OCI-LY1 (cell line): Measurements from ENCODE around the gene MACROD1.

Experiments
- H2AFZ ChIP-seq: fragments of 200-600 bp; sonication (generic), shearing (Covaris generic); 2 replicates; pipeline ENCODE4 v1.6.0; 2014; ENCODE audit warnings: antibody characterized with exemption, mild to moderate bottlenecking, low read length
- H3F3A ChIP-seq: fragments of 200-600 bp; sonication (generic), shearing (Covaris generic); 2 replicates; pipeline ENCODE4 v1.6.0; 2014; ENCODE audit warnings: mild to moderate bottlenecking, antibody characterized with exemption, low read length, moderate library complexity; ENCODE audit not compliant: insufficient read depth
- H3K27ac ChIP-seq: fragments of 200-600 bp; sonication (generic); 2 replicates; pipeline ENCODE4 v1.5.1; 2014; ENCODE audit warnings: low read length, mixed run types, mild to moderate bottlenecking, low read depth; ENCODE audit not compliant: poor library complexity, severe bottlenecking
- H3K27me3 ChIP-seq: fragments of 200-600 bp; sonication (generic); 2 replicates; pipeline ENCODE4 v1.6.0; 2014; ENCODE audit warnings: antibody characterized with exemption, mild to moderate bottlenecking, low read length, moderate library complexity; ENCODE audit not compliant: insufficient read depth
- H3K36me3 ChIP-seq: fragments of 200-600 bp; sonication (generic); 2 replicates; pipeline ENCODE4 v1.6.1; 2014; ENCODE audit warnings: mild to moderate bottlenecking, antibody characterized with exemption, low read length, moderate library complexity, mixed read lengths; ENCODE audit not compliant: insufficient read depth
- H3K4me1 ChIP-seq: fragments of 200-600 bp; sonication (generic); 2 replicates; pipeline ENCODE4 v1.5.1; 2014; ENCODE audit warnings: mild to moderate bottlenecking, low read length, moderate library complexity; ENCODE audit not compliant: insufficient read depth, severe bottlenecking
- H3K4me2 ChIP-seq: fragments of 200-600 bp; sonication (generic), shearing (Covaris generic); 2 replicates; pipeline ENCODE4 v1.6.1; 2014; ENCODE audit warnings: low read length
- H3K4me3 ChIP-seq: fragments of 200-600 bp; sonication (generic); 2 replicates; pipeline ENCODE4 v1.5.1; 2014; ENCODE audit warnings: low read length, low read depth, mild to moderate bottlenecking, mixed read lengths; ENCODE audit not compliant: poor library complexity, severe bottlenecking
- H3K79me2 ChIP-seq: fragments of 200-600 bp; shearing (Covaris generic); 2 replicates; pipeline ENCODE4 v1.6.1; 2016; ENCODE audit warnings: mixed run types, low read length, mixed read lengths; ENCODE audit not compliant: insufficient read depth
- H3K9ac ChIP-seq: fragments of 200-600 bp; sonication (generic), shearing (Covaris generic); 2 replicates; pipeline ENCODE4 v1.6.1; 2014; ENCODE audit warnings: mild to moderate bottlenecking, low read length, mixed read lengths
- H3K9me2 ChIP-seq: fragments of 200-600 bp; sonication (generic), shearing (Covaris generic); 2 replicates; pipeline ENCODE4 v1.6.1; 2014; ENCODE audit warnings: low read depth, mild to moderate bottlenecking, low read length, mixed read lengths
- H3K9me3 ChIP-seq: fragments of 200-600 bp; shearing (Covaris generic); 2 replicates; pipeline ENCODE4 v1.6.1; 2014; ENCODE audit warnings: low read length, mixed read lengths
- H4K20me1 ChIP-seq: fragments of 200-600 bp; sonication (generic), shearing (Covaris generic); 2 replicates; pipeline ENCODE4 v1.6.0; 2016; ENCODE audit warnings: mild to moderate bottlenecking, low read length; ENCODE audit not compliant: insufficient read depth
- EZH2 ChIP-seq: fragments of 200-600 bp; sonication (generic), shearing (Covaris generic); IDR thresholded peaks from 2 replicates; pipeline ENCODE4 v1.8.0; 2017; ENCODE audit warnings: borderline replicate concordance, mixed run types, mild to moderate bottlenecking, antibody characterized with exemption, low read length, moderate library complexity, mixed read lengths
- TF ChIP-seq, protein P1 (sequence below): fragments of 200-600 bp; sonication (generic), shearing (Covaris generic); IDR thresholded peaks from 2 replicates; pipeline ENCODE4 v1.5.1; 2017; ENCODE audit warnings: mild to moderate bottlenecking, antibody characterized with exemption, low read length, moderate library complexity, mixed read lengths

The MACROD1 gene

DNA sequence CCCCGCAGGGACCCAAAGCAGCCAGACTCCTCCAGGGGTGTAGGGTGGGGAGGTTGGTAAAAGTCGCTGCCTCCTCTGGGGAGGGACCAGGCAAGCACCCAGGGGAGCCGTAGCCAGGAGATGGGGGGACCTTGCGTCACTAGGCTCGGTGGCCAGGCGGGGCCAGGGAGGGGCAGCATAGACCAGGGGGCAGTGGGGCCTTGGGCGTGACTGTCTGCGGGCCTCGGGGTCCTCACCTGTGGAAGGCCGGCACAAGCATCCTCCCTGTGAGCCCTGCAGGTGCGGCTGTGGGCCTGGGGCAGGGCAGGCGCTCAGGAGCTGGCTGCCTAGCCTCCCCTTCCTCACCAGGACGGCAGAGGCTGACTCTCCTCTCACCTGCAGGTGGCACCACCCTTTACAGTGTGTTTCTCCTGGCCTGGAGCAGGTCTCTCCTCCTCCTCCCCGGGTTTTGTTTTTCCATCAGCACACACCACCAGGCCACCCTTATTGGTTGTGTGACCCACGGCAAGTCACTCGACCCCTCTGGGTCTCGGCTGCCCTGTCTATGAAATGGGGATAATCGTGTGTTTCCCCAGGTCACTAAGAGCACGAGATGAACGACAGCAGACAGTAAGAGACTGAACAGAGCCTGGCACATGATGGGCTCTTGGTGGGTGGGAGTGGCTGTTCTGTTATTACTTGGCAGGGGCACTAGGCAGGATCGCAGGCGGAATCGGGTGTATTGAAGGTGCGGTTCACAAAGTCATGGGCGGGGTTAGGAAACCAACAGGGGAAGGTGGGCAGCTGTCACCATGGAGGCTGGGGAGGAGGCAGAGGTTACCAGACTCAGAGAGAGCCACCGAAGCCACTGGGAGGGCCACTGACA, 77.5 kb downstream of the MACROD1 start:
- no peaks in the 10 kb centered on the region for H3K9me3 ChIP-seq
- no peak overlapping the region for H3K9ac ChIP-seq
- H3K4me3 ChIP-seq, result no peak overlapping the region
- H2AFZ ChIP-seq, result no peak overlapping the region
- H3K27ac ChIP-seq, result no peak overlapping the region
- H3K36me3 ChIP-seq, result no peaks in the 10 kb centered on the region
- H3K4me1 ChIP-seq, result no peaks in the 10 kb centered on the region
- TF ChIP-seq EZH2, result no peak
- TF ChIP-seq, protein P1, sequence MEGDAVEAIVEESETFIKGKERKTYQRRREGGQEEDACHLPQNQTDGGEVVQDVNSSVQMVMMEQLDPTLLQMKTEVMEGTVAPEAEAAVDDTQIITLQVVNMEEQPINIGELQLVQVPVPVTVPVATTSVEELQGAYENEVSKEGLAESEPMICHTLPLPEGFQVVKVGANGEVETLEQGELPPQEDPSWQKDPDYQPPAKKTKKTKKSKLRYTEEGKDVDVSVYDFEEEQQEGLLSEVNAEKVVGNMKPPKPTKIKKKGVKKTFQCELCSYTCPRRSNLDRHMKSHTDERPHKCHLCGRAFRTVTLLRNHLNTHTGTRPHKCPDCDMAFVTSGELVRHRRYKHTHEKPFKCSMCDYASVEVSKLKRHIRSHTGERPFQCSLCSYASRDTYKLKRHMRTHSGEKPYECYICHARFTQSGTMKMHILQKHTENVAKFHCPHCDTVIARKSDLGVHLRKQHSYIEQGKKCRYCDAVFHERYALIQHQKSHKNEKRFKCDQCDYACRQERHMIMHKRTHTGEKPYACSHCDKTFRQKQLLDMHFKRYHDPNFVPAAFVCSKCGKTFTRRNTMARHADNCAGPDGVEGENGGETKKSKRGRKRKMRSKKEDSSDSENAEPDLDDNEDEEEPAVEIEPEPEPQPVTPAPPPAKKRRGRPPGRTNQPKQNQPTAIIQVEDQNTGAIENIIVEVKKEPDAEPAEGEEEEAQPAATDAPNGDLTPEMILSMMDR, result peak; percentile 64
- H3K79me2 ChIP-seq, result no peaks in the 10 kb centered on the region
- H3K9me2 ChIP-seq, result no peaks in the 10 kb centered on the region
- H3K27me3 ChIP-seq, result peaks cover 6% of the 10 kb centered on the region
- no peaks in the 10 kb centered on the region for H4K20me1 ChIP-seq
- no peak overlapping the region for H3K4me2 ChIP-seq
- H3F3A ChIP-seq, result no peaks in the 10 kb centered on the region

DNA sequence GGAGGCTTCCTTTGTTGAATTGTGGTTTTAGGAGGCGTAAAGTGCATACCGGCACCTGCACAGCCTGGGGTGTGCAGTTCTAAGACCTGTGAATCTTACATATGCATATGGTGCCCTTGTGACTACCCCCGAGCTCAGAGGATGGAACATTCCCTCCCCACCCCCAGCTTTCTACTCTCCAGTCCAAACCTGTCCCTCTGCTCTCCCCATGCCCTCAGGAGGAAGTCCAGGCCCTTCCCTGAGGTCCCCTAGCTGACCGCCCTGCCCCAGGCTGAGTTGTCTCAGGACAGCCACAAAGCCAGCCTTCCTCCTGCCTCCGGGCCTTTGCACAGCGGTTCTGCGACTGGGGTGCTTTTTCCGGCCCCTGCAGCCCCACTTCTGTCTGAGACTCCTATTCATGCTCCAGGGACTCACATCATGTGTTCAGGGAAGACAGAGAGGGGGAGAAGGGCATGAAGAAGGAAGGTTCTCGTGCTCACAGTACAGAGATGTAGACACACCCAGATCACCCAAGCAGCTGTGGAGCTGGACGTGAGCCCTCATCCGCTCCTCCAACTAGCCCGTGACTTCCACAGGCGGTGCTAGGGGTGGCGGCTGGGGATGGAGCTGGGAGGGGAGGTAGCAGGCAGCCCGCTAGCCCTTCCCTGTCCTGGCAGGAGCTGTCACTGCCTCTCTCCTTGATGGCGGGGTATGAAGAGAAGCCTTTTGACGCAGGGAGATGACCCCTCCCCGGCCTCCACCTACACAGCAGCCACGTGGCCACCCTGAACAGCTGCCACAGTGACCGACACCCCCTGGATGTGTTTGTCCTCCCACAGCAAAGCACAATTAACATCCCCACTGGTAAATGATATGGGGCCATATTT, 79.4 kb downstream of the MACROD1 start:
- Histone ChIP-seq H3K9ac (no peak overlapping the region), H3K4me3 (no peak overlapping the region), H2AFZ (no peak overlapping the region), H3K36me3 (no peaks in the 10 kb centered on the region), H3F3A (no peaks in the 10 kb centered on the region), H4K20me1 (no peaks in the 10 kb centered on the region), H3K4me1 (no peaks in the 10 kb centered on the region), H3K9me3 (no peaks in the 10 kb centered on the region), H3K27ac (no peak overlapping the region), H3K27me3 (no peaks in the 10 kb centered on the region; the same call in 1 of the 2 replicates), H3K9me2 (no peaks in the 10 kb centered on the region), H3K79me2 (no peaks in the 10 kb centered on the region), H3K4me2 (no peak overlapping the region)
- TF ChIP-seq, protein P1, result no peak
- TF ChIP-seq EZH2, result no peak

DNA sequence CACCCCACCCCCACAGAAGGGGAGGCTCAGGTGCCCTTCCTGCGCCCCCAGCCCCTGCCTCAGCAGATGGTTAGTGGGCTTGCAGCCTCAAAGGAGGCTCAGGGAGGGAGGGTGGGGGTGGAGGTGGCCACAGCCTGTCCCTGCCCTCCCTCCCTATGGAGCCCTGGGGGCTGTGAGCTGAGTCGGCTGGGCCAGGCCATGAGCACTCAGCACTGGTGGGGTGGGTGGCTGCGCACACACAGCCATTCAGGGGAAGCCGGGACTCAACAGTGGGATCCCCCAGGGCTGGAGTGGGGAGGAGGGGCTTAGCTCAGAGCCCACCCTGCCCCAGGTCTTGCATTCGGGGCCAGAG, 80.0 kb downstream of the MACROD1 start:
- no peak overlapping the region for H3K4me3 ChIP-seq
- no peaks in the 10 kb centered on the region for H3K36me3 ChIP-seq
- TF ChIP-seq EZH2, result no peak
- TF ChIP-seq, protein P1, result no peak
- H3K27me3 ChIP-seq, result no peaks in the 10 kb centered on the region; the same call in 1 of the 2 replicates
- H3K4me1 ChIP-seq, result no peaks in the 10 kb centered on the region
- H3K27ac ChIP-seq, result no peak overlapping the region
- H3K9me3 ChIP-seq, result no peaks in the 10 kb centered on the region
- H4K20me1 ChIP-seq, result no peaks in the 10 kb centered on the region
- H3K9ac ChIP-seq, result no peak overlapping the region
- no peaks in the 10 kb centered on the region for H3F3A ChIP-seq
- no peaks in the 10 kb centered on the region for H3K9me2 ChIP-seq
- H2AFZ ChIP-seq, result no peak overlapping the region
- H3K4me2 ChIP-seq, result no peak overlapping the region
- H3K79me2 ChIP-seq, result no peaks in the 10 kb centered on the region
